ENCODE measurements around the gene ZNF668.

DNA sequence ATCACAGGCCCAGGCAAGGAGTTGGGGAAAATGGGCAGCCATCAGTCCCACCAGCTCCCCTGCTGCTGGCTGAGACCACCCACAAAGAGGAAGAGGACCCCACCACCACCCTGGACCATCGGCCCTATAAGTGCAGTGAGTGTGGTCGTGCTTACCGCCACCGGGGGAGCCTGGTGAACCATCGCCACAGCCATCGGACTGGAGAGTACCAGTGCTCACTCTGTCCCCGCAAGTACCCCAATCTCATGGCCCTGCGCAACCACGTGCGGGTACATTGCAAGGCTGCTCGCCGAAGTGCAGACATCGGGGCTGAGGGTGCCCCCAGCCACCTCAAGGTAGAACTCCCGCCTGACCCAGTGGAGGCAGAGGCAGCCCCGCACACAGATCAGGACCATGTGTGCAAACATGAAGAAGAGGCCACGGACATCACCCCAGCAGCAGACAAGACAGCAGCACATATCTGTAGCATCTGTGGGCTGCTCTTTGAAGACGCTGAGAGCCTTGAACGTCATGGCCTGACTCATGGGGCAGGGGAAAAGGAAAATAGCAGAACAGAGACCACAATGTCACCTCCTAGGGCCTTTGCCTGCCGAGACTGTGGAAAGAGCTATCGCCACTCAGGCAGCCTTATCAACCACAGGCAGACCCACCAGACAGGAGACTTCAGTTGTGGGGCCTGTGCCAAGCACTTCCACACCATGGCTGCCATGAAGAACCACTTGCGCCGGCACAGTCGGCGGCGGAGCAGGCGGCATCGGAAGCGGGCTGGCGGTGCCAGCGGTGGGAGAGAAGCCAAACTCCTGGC, 3.8 kb upstream of the ZNF668 start:
- TF ChIP-seq EP300 (IDR thresholded peaks at IDR 0.05) (no peak), POLR2AphosphoS5 (IDR thresholded peaks at IDR 0.05) (no peak)
- TF ChIP-seq, protein P1, sequence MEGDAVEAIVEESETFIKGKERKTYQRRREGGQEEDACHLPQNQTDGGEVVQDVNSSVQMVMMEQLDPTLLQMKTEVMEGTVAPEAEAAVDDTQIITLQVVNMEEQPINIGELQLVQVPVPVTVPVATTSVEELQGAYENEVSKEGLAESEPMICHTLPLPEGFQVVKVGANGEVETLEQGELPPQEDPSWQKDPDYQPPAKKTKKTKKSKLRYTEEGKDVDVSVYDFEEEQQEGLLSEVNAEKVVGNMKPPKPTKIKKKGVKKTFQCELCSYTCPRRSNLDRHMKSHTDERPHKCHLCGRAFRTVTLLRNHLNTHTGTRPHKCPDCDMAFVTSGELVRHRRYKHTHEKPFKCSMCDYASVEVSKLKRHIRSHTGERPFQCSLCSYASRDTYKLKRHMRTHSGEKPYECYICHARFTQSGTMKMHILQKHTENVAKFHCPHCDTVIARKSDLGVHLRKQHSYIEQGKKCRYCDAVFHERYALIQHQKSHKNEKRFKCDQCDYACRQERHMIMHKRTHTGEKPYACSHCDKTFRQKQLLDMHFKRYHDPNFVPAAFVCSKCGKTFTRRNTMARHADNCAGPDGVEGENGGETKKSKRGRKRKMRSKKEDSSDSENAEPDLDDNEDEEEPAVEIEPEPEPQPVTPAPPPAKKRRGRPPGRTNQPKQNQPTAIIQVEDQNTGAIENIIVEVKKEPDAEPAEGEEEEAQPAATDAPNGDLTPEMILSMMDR (IDR thresholded peaks at IDR 0.05) = no peak

Measured in sigmoid colon (tissue), 4 donors.